OCI-LY3 (cell line): ENCODE results near the gene CLEC10A.

ENCODE experiments used
- CTCF ChIP-seq: fragments of 200-600, 300-600 bp; sonication (generic); IDR thresholded peaks from 2 replicates; pipeline ENCODE4 v1.5.1; 2014; ENCODE audit warnings: antibody characterized with exemption, low read length, low read depth
- EZH2phosphoT487 ChIP-seq: fragments of 200-600 bp; shearing (Covaris generic); IDR thresholded peaks from 2 replicates; pipeline ENCODE4 v1.6.1; 2018; ENCODE audit warnings: antibody characterized with exemption, mixed run types, low read depth

DNA sequence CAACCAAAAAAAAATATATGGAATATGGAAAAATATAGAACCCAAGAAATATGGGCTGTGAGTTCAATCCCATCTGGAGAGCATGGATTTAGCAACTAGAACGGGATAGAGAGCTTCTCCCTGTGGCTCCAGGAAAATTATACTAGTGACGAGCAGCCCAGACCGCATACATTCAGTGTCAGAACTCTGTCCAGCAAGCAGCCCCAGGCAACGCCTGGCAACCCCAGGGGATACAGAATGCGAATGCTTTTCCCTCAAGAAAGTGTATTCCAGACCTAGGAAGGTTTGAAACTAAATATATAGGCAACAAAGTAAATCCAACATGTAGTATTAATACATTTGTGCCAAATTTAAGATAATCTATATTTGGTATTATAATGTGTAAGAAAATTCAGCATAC, 48.1 kb upstream of the CLEC10A start:
- TF ChIP-seq CTCF (no peak), EZH2phosphoT487 (no peak)
